ENCODE measurements around the gene FMO5.

The FMO5 gene, protein sequence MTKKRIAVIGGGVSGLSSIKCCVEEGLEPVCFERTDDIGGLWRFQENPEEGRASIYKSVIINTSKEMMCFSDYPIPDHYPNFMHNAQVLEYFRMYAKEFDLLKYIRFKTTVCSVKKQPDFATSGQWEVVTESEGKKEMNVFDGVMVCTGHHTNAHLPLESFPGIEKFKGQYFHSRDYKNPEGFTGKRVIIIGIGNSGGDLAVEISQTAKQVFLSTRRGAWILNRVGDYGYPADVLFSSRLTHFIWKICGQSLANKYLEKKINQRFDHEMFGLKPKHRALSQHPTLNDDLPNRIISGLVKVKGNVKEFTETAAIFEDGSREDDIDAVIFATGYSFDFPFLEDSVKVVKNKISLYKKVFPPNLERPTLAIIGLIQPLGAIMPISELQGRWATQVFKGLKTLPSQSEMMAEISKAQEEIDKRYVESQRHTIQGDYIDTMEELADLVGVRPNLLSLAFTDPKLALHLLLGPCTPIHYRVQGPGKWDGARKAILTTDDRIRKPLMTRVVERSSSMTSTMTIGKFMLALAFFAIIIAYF

DNA sequence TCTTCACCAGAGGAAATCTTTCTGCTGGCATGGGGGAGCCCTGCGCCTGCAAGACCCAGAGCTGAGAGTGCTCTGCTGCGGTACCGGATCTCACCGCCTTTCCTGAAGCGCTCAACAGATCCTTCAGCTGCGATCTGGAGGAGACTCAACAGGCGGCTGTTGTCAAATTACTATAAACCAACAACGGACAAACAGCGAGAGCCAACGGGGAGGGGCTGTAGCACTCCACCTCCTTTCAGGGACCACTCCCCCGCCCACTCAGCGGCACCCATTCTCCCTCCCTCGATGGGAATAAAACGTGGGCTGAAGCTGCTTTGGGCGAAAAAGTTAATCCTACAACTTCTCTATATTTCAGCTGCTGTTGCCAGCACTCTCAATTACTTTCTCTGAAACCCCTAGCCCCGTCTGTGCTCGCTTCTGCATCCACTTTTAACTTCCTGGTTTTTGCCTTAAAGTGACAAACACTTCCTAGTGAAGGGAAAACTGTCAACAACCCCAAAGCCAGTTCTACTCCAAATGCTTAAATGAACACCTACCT lies at the start of gene FMO5:
FMO5 (minus strand) TSS at position 147 of the 538 bp plus-strand sequence. CDS start 310 bp downstream, outside the sequence.
- Histone ChIP-seq H3K36me3 (ENCODE audit: control insufficient read depth, insufficient read depth, low read length) (no peaks in the 10 kb centered on the region), H3K4me3 (replicated peaks; ENCODE audit: low read depth, low read length) (peak within 1 kb of the TSS; percentile 69), H3K27me3 (replicated peaks; ENCODE audit: control insufficient read depth, insufficient read depth, low read length) (no peaks in the 10 kb centered on the region)
- peak; percentile 38 for DNase-seq (ENCODE audit: extremely low read depth, insufficient read length)
- TF ChIP-seq, protein P1, sequence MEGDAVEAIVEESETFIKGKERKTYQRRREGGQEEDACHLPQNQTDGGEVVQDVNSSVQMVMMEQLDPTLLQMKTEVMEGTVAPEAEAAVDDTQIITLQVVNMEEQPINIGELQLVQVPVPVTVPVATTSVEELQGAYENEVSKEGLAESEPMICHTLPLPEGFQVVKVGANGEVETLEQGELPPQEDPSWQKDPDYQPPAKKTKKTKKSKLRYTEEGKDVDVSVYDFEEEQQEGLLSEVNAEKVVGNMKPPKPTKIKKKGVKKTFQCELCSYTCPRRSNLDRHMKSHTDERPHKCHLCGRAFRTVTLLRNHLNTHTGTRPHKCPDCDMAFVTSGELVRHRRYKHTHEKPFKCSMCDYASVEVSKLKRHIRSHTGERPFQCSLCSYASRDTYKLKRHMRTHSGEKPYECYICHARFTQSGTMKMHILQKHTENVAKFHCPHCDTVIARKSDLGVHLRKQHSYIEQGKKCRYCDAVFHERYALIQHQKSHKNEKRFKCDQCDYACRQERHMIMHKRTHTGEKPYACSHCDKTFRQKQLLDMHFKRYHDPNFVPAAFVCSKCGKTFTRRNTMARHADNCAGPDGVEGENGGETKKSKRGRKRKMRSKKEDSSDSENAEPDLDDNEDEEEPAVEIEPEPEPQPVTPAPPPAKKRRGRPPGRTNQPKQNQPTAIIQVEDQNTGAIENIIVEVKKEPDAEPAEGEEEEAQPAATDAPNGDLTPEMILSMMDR (IDR thresholded peaks at IDR 0.05; ENCODE audit: insufficient read depth, low read length, poor library complexity, severe bottlenecking), result no peak

DNA sequence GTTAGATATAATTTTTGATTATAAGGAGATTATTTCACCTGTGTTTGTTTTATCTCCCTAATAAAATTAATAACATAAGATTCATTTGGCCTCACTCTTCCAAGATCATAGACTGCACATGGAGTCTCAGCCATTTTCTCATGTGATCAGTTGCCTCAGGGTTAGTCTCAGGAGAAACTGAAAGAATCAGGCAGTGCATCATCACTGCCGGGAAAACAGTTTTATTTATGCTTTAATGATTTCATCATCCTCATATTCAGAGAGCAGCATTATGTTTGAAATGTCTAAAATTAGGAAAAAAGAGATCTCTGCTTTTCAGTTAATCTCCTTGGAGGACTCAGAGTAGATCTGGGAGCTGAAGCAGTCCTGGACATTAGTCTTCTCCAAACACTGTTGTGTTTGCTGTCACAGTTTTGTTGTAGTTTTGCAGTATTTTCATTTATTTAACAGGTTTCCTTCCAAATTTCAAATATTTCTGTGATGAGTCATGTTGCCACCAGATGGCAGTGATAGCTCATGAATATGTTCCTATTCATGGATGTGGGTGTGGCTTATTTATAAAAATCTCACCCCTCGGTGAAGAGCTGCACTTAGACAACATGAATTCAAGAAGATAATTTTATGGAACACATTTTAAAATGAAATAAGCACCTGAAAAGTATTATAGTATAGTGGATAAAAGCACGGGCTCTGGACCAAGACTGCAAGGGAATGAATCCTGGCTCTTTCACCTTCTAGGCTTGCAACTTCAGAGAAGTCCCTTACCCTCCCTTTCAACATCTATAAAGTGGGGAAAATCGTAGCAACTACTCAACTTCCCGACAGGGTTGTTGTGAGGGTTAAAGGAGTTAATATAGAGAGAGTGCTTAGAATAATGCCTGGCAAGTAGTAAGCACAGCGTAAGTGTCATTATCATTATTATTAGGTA lies 48.5 kb upstream of the FMO5 start:
- Histone ChIP-seq H3K36me3 (ENCODE audit: control insufficient read depth, insufficient read depth, low read length) (peaks cover 11% of the 10 kb centered on the region), H3K27me3 (replicated peaks; ENCODE audit: control insufficient read depth, insufficient read depth, low read length) (no peaks in the 10 kb centered on the region), H3K4me3 (replicated peaks; ENCODE audit: low read depth, low read length) (no peak overlapping the region)
- peak; percentile 18 for DNase-seq (ENCODE audit: extremely low read depth, insufficient read length)
- TF ChIP-seq, protein P1 (IDR thresholded peaks at IDR 0.05; ENCODE audit: insufficient read depth, low read length, poor library complexity, severe bottlenecking), result peak; percentile 49

GRCh38 chr1:147272042-147272441 lies 46.9 kb upstream of the FMO5 start:
- no peak for DNase-seq (ENCODE audit: extremely low read depth, insufficient read length)
- TF ChIP-seq, protein P1 (IDR thresholded peaks at IDR 0.05; ENCODE audit: insufficient read depth, low read length, poor library complexity, severe bottlenecking), result no peak
- Histone ChIP-seq H3K4me3 (replicated peaks; ENCODE audit: low read depth, low read length) (no peak overlapping the region), H3K36me3 (ENCODE audit: control insufficient read depth, insufficient read depth, low read length) (peaks cover 7% of the 10 kb centered on the region), H3K27me3 (replicated peaks; ENCODE audit: control insufficient read depth, insufficient read depth, low read length) (no peaks in the 10 kb centered on the region)

- Histone ChIP-seq H3K27me3 (replicated peaks; ENCODE audit: control insufficient read depth, insufficient read depth, low read length) (no peaks in the 10 kb centered on the region), H3K36me3 (ENCODE audit: control insufficient read depth, insufficient read depth, low read length) (peaks cover 3% of the 10 kb centered on the region), H3K4me3 (replicated peaks; ENCODE audit: low read depth, low read length) (no peak overlapping the region)
- no peak for DNase-seq (ENCODE audit: extremely low read depth, insufficient read length)
- TF ChIP-seq, protein P1 (IDR thresholded peaks at IDR 0.05; ENCODE audit: insufficient read depth, low read length, poor library complexity, severe bottlenecking), result no peak
Measured at GRCh38 chr1:147270721-147271120, 45.6 kb upstream of the FMO5 start.

GRCh38 chr1:147267711-147268110 lies 42.6 kb upstream of the FMO5 start:
- H3K27me3 ChIP-seq (replicated peaks; ENCODE audit: control insufficient read depth, insufficient read depth, low read length), result no peaks in the 10 kb centered on the region
- H3K36me3 ChIP-seq (ENCODE audit: control insufficient read depth, insufficient read depth, low read length), result peaks cover 4% of the 10 kb centered on the region
- DNase-seq (ENCODE audit: extremely low read depth, insufficient read length), result no peak
- TF ChIP-seq, protein P1 (IDR thresholded peaks at IDR 0.05; ENCODE audit: insufficient read depth, low read length, poor library complexity, severe bottlenecking), result no peak
- H3K4me3 ChIP-seq (replicated peaks; ENCODE audit: low read depth, low read length), result no peak overlapping the region

All from GM06990 (cell line).